ENCODE results near the gene OSTC.
"Not testable (repeated sequence)": the region's sequence is repeated elsewhere in the genome, so short reads cannot be mapped to it uniquely, and the experiment has no call there.

The OSTC gene

GRCh38 chr4:108649863-108650211 lies 562 bp upstream of the OSTC start:
- no peak for DNase-seq

GRCh38 chr4:108651014-108651791 lies 804 bp downstream of the OSTC start:
- DNase-seq, result no peak

GRCh38 chr4:108662629-108663028 lies 12.2 kb downstream of the OSTC start:
- DNase-seq, result no peak

GRCh38 chr4:108674356-108674977 lies 24.1 kb downstream of the OSTC start:
- DNase-seq, result no peak

- DNase-seq, result no peak
Observed at GRCh38 chr4:108681321-108681809, 31.0 kb downstream of the OSTC start.

GRCh38 chr4:108683479-108683878 lies 33.1 kb downstream of the OSTC start:
- DNase-seq, result no peak

GRCh38 chr4:108685036-108685686 lies 34.8 kb downstream of the OSTC start:
- no peak for DNase-seq

- DNase-seq, result no peak
Observed at GRCh38 chr4:108690738-108691137, 40.3 kb downstream of the OSTC start.

- DNase-seq, result no peak
Observed at GRCh38 chr4:108693211-108693610, 42.8 kb downstream of the OSTC start.

- no peak for DNase-seq
Observed at GRCh38 chr4:108693819-108694218, 43.4 kb downstream of the OSTC start.

- no peak for DNase-seq
Observed at GRCh38 chr4:108694423-108694822, 44.0 kb downstream of the OSTC start.

- DNase-seq, result no peak
Observed at GRCh38 chr4:108695062-108695461, 44.7 kb downstream of the OSTC start.

GRCh38 chr4:108696160-108696559 lies 45.8 kb downstream of the OSTC start:
- no peak for DNase-seq

- DNase-seq, result no peak
Observed at GRCh38 chr4:108700081-108700757, 49.8 kb downstream of the OSTC start.

GRCh38 chr4:108702960-108703359 lies 52.6 kb downstream of the OSTC start:
- DNase-seq, result no peak

GRCh38 chr4:108703370-108703769 lies 53.0 kb downstream of the OSTC start:
- DNase-seq, result no peak

GRCh38 chr4:108703966-108704365 lies 53.6 kb downstream of the OSTC start:
- DNase-seq, result no peak

- no peak for DNase-seq
Observed at GRCh38 chr4:108706289-108706688, 55.9 kb downstream of the OSTC start.

- no peak for DNase-seq
Observed at GRCh38 chr4:108709234-108709633, 58.8 kb downstream of the OSTC start.

GRCh38 chr4:108709722-108710121 lies 59.3 kb downstream of the OSTC start:
- no peak for DNase-seq

- DNase-seq, result not testable (repeated sequence)
Observed at GRCh38 chr4:108710578-108710977, 60.2 kb downstream of the OSTC start.

GRCh38 chr4:108714880-108715279 lies 64.5 kb downstream of the OSTC start:
- DNase-seq, result no peak

- no peak for DNase-seq
Observed at GRCh38 chr4:108716340-108716739, 65.9 kb downstream of the OSTC start.

Measured in stimulated activated CD4-positive, alpha-beta T cell treated with anti-CD3 and anti-CD28 coated beads, Interleukin-4, amount 100 ng/mL, for 4 hours (primary cell).